Neural cell (in vitro differentiated cells): ENCODE results near the gene AGPAT3. TPM values are rescaled to one million over a fixed set of nuclear protein-coding genes. Genes with fewer than 3 reads are reported as not detected.

Experiments used
- H2AFZ ChIP-seq: fragments of 200-600, 300-800 bp; sonication (generic), shearing (Covaris generic); 2 replicates; pipeline ENCODE4 v1.6.0; 2014; ENCODE audit warnings: low read depth, mild to moderate bottlenecking, antibody characterized with exemption, low read length, moderate library complexity
- H3F3A ChIP-seq: fragments of 200-600 bp; shearing (Covaris generic); 2 replicates; pipeline ENCODE4 v1.6.1; 2016; ENCODE audit warnings: mild to moderate bottlenecking, moderate library complexity, mixed read lengths, antibody characterized with exemption, low read length; ENCODE audit not compliant: insufficient read depth, poor library complexity, severe bottlenecking
- H3K27ac ChIP-seq: fragments of 200-600, 300-800 bp; sonication (generic), shearing (Covaris generic); 2 replicates; pipeline ENCODE4 v1.5.1; 2014; ENCODE audit warnings: mild to moderate bottlenecking, low read length, moderate library complexity
- H3K27me3 ChIP-seq: fragments of 300-800, 200-600 bp; sonication (generic), shearing (Covaris generic); 2 replicates; pipeline ENCODE4 v1.6.0; 2014; ENCODE audit warnings: mild to moderate bottlenecking, low read depth, low read length, moderate library complexity; ENCODE audit not compliant: insufficient read depth
- H3K36me3 ChIP-seq: fragments of 300-800, 200-600 bp; sonication (generic), shearing (Covaris generic); 2 replicates; pipeline ENCODE4 v1.5.1; 2014; ENCODE audit warnings: mild to moderate bottlenecking, antibody characterized with exemption, low read length, moderate library complexity; ENCODE audit not compliant: insufficient read depth
- H3K4me2 ChIP-seq: fragments of 300-800, 200-600 bp; sonication (generic), shearing (Covaris generic); 2 replicates; pipeline ENCODE4 v1.6.0; 2014; ENCODE audit warnings: mild to moderate bottlenecking, low read length
- H3K4me3 ChIP-seq: fragments of 300-800, 200-600 bp; sonication (generic), shearing (Covaris generic); 2 replicates; pipeline ENCODE4 v1.5.1; 2014; ENCODE audit warnings: mild to moderate bottlenecking, low read length, moderate library complexity
- H3K79me2 ChIP-seq: fragments of 200-600 bp; shearing (Covaris generic); replicated peaks from 2 replicates; pipeline ENCODE4 v1.6.0; 2014; ENCODE audit warnings: mild to moderate bottlenecking, low read length, moderate library complexity; ENCODE audit not compliant: insufficient read depth
- H3K9ac ChIP-seq: fragments of 300-800, 200-600 bp; sonication (generic), shearing (Covaris generic); 2 replicates; pipeline ENCODE4 v1.6.1; 2016; ENCODE audit warnings: mild to moderate bottlenecking, low read length, mixed read lengths
- H3K9me2 ChIP-seq: fragments of 200-600 bp; shearing (Covaris generic); 2 replicates; pipeline ENCODE4 v1.6.1; 2016; ENCODE audit warnings: mild to moderate bottlenecking, low read length, mixed read lengths; ENCODE audit not compliant: insufficient read depth
- H3K9me3 ChIP-seq: fragments of 200-600, 300-800 bp; sonication (generic), shearing (Covaris generic); 2 replicates; pipeline ENCODE4 v1.6.1; 2016; ENCODE audit warnings: mild to moderate bottlenecking, mixed run types, low read length, moderate library complexity, mixed read lengths
- H4K20me1 ChIP-seq: fragments of 200-600 bp; shearing (Covaris generic); 2 replicates; pipeline ENCODE4 v1.6.1; 2016; ENCODE audit warnings: mild to moderate bottlenecking, mixed run types; ENCODE audit not compliant: insufficient read depth
- CTCF ChIP-seq: fragments of 450-650 bp; IDR thresholded peaks from 2 replicates; pipeline ENCODE4 v1.5.1; 2014; ENCODE audit warnings: antibody characterized with exemption, mild to moderate bottlenecking, moderate library complexity; ENCODE audit not compliant: poor library complexity, severe bottlenecking
- EP300 ChIP-seq: fragments of 450-650 bp; conservative IDR thresholded peaks from 2 replicates; pipeline ENCODE4 v1.6.1; 2014; ENCODE audit warnings: antibody characterized with exemption, mild to moderate bottlenecking, moderate library complexity; ENCODE audit not compliant: poor library complexity, severe bottlenecking
- EZH2 ChIP-seq: fragments of 200-600, 300-800 bp; shearing (Covaris generic), sonication (generic); IDR thresholded peaks from 2 replicates; pipeline ENCODE4 v1.6.1; 2014; ENCODE audit warnings: antibody characterized with exemption, low read length, borderline replicate concordance, mild to moderate bottlenecking; ENCODE audit not compliant: insufficient read depth, poor library complexity, severe bottlenecking
- MXI1 ChIP-seq: fragments of 450-650 bp; conservative IDR thresholded peaks from 2 replicates; pipeline ENCODE4 v1.6.1; 2014; ENCODE audit warnings: antibody characterized with exemption, mild to moderate bottlenecking; ENCODE audit not compliant: poor library complexity, severe bottlenecking
- POLR2AphosphoS5 ChIP-seq: IDR thresholded peaks from 2 replicates; pipeline ENCODE4 v1.6.1; 2012
- RAD21 ChIP-seq: fragments of 450-650 bp; conservative IDR thresholded peaks from 2 replicates; pipeline ENCODE4 v1.6.1; 2014; ENCODE audit warnings: antibody characterized with exemption, mild to moderate bottlenecking, moderate library complexity
- SMC3 ChIP-seq: fragments of 450-650 bp; conservative IDR thresholded peaks from 2 replicates; pipeline ENCODE4 v1.6.1; 2014; ENCODE audit warnings: antibody characterized with exemption, mild to moderate bottlenecking, moderate library complexity; ENCODE audit not compliant: poor library complexity
- TAF1 ChIP-seq: IDR thresholded peaks from 2 replicates; pipeline ENCODE4 v1.6.1; 2012; ENCODE audit warnings: low read depth
- polyA plus RNA-seq: library from polyadenylated mRNA; depleted of rRNA; stranded (reverse); fragments of >200 nt; gene quantifications from 2 replicates; pipeline ENCODE4 v1.2.3, GENCODE V29; 2014
- TF ChIP-seq, protein P1 (sequence below): IDR thresholded peaks from 2 replicates; pipeline ENCODE4 v1.6.1; 2012; ENCODE audit warnings: borderline replicate concordance

AGPAT3 gene
- polyA plus RNA-seq, 1 donor from 2014 or later = 8.4 TPM

DNA sequence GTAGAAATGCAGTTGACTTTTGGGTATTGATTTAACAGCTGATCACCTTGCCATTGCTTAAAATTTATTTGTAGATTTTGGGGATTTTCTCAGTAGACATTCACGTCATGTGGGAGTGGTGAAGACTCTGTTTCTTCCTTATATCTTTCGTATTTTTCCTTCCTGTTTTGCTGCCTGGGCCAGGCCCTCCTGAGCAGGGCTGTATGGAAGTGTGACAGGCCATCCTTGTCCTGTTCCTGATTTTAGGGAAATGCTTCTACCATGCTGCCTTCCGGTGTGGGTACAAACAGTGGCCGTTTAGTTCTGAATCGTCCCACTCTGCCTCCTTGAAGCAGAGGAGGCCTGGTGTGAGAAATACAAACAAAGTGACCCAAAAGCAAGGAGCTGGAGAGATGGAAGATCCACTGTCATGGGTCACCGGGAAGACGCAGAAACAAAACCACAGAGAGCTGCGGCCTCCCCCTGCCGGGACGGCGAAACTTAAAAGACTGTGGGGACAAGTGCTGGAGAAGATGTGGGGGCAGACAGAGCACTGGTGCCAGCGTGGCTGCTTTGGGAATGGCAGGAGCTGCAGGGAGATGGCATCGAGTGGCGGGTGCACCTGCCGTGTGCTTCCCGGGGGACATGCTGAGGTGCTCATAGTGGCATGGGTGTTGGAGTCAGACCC is 7.6 kb downstream of the AGPAT3 start:
- H3K36me3 ChIP-seq = no peaks in the 10 kb centered on the region
- no peaks in the 10 kb centered on the region for H3F3A ChIP-seq
- H3K9me2 ChIP-seq = no peaks in the 10 kb centered on the region
- no peaks in the 10 kb centered on the region for H3K9me3 ChIP-seq
- no peak overlapping the region for H3K9ac ChIP-seq
- H2AFZ ChIP-seq = no peak overlapping the region
- H3K27ac ChIP-seq = no peak overlapping the region
- no peak overlapping the region for H3K4me3 ChIP-seq
- no peaks in the 10 kb centered on the region for H4K20me1 ChIP-seq
- no peaks in the 10 kb centered on the region for H3K79me2 ChIP-seq
- no peaks in the 10 kb centered on the region for H3K27me3 ChIP-seq
- TF ChIP-seq EP300 = no peak
- no peak overlapping the region for H3K4me2 ChIP-seq

DNA sequence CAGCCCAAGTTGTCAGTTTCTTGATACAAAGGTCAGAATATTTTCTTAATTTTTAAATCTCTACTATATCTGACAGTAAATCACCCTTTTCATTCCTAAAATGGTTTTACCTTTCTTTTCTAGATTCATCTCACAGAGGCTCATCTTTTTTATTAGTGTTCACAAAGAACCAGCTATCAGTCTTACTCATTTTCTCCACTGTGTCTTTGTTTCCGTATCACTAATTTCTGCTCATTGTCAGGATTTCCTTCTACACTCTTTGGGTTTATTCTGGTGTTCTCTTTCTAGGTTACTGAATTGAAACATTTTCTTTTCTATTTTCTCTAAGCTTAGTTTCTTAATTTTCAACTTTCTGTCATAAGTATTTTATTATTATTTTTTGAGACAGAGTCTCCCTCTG is 8.7 kb downstream of the AGPAT3 start:
- no peaks in the 10 kb centered on the region for H3K9me3 ChIP-seq
- no peak overlapping the region for H3K27ac ChIP-seq
- no peaks in the 10 kb centered on the region for H3F3A ChIP-seq
- no peak overlapping the region for H3K4me2 ChIP-seq
- H2AFZ ChIP-seq = no peak overlapping the region
- TF ChIP-seq SMC3 = no peak
- no peak for TF ChIP-seq EP300
- TF ChIP-seq, protein P1, sequence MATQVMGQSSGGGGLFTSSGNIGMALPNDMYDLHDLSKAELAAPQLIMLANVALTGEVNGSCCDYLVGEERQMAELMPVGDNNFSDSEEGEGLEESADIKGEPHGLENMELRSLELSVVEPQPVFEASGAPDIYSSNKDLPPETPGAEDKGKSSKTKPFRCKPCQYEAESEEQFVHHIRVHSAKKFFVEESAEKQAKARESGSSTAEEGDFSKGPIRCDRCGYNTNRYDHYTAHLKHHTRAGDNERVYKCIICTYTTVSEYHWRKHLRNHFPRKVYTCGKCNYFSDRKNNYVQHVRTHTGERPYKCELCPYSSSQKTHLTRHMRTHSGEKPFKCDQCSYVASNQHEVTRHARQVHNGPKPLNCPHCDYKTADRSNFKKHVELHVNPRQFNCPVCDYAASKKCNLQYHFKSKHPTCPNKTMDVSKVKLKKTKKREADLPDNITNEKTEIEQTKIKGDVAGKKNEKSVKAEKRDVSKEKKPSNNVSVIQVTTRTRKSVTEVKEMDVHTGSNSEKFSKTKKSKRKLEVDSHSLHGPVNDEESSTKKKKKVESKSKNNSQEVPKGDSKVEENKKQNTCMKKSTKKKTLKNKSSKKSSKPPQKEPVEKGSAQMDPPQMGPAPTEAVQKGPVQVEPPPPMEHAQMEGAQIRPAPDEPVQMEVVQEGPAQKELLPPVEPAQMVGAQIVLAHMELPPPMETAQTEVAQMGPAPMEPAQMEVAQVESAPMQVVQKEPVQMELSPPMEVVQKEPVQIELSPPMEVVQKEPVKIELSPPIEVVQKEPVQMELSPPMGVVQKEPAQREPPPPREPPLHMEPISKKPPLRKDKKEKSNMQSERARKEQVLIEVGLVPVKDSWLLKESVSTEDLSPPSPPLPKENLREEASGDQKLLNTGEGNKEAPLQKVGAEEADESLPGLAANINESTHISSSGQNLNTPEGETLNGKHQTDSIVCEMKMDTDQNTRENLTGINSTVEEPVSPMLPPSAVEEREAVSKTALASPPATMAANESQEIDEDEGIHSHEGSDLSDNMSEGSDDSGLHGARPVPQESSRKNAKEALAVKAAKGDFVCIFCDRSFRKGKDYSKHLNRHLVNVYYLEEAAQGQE = no peak
- no peak for TF ChIP-seq RAD21
- no peak for TF ChIP-seq MXI1
- no peak for TF ChIP-seq EZH2
- no peak for TF ChIP-seq POLR2AphosphoS5
- no peak for TF ChIP-seq CTCF
- no peak for TF ChIP-seq TAF1
- H3K9me2 ChIP-seq = no peaks in the 10 kb centered on the region
- H3K27me3 ChIP-seq = no peaks in the 10 kb centered on the region
- no peak overlapping the region for H3K4me3 ChIP-seq
- no peak overlapping the region for H3K9ac ChIP-seq
- no peaks in the 10 kb centered on the region for H3K36me3 ChIP-seq
- no peaks in the 10 kb centered on the region for H4K20me1 ChIP-seq
- no peaks in the 10 kb centered on the region for H3K79me2 ChIP-seq
